Spleen (tissue), 7 donors: Measurements from ENCODE around the gene HOXB9.

Source experiments
- CTCF ChIP-seq, 11 experiments: fragments of 200-600 bp in 7 of 11; fragments of 450-650 bp in 4 of 11; sonication (generic) in 4 of 11; IDR thresholded peaks in 8 of 11; conservative IDR thresholded peaks in 3 of 11; 1 replicate in 7 of 11; 2 replicates in 4 of 11; pipeline versions ENCODE4 v1.4.0 to v1.8.0; 2016 to 2021; ENCODE audit warnings: antibody characterized with exemption in 11 of 11, inconsistent platforms in 4 of 11, mild to moderate bottlenecking in 1 of 11
- POLR2A ChIP-seq, 3 donors: fragments of 450-650 bp; IDR thresholded peaks; one replicate each; pipeline ENCODE4 v1.5.1; 2017; ENCODE audit warnings: antibody characterized with exemption in 3 of 3, mild to moderate bottlenecking in 1 of 3
- donor health status: DM: no; HTN: no; CAD: no; lungs with moderate emphysema.
- donor health status: DM: no; HTN: no; CAD: no.
- donor health status: DM: no; HTN: no; CAD: no.

GRCh38 chr17:48595278-48595999 lies 30.7 kb downstream of the HOXB9 start:
- TF ChIP-seq POLR2A (IDR thresholded peaks at IDR 0.05) (no peak), CTCF (IDR thresholded peaks at IDR 0.05 in 8 of 11, conservative IDR thresholded peaks at IDR 0.05 in 3 of 11) (no peak)
